K562 (cell line): ENCODE results near the gene SPEM1. TPM values are rescaled to one million over a fixed set of nuclear protein-coding genes. Genes with fewer than 3 reads are reported as not detected.

Source experiments
- ATAC-seq: fragments of 200-7000 bp; cut with Tn5 transposase; 3 replicates; pipeline ENCODE4 v1.9.1; 2020; ENCODE audit warnings: moderate library complexity
- BruUV-seq: library from RNA; stranded (reverse); fragments of 400-500 nt; replicated peaks from 2 replicates; lab custom pipeline; 2021; lab: Mats Ljungman, UMichigan
- CTCF ChIA-PET: fragments of 300-600 bp; formaldehyde crosslinking; extraction: SDS; loops from one replicate; lab custom pipeline; 2021; ENCODE audit warnings: low intra/inter-chr PET ratio; lab: Yijun Ruan, JAX
- POLR2A ChIA-PET: fragments of 300-600, 350-650 bp; sonication (Branson Sonifier 250); formaldehyde crosslinking; extraction: SDS; loops from one replicate; lab custom pipeline; 2021; ENCODE audit warnings: antibody characterized with exemption, inconsistent platforms; lab: Yijun Ruan, JAX
- DNase-seq, 4 experiments: peaks; one replicate each; pipeline versions ENCODE4 v3.0.0 to v3.0.0-alpha.2; 2011 to 2018; ENCODE audit warnings: low spot score in 3 of 4, mixed read lengths in 3 of 4; ENCODE audit errors: extremely low read depth in 1 of 4
- FAIRE-seq: peaks from 2 replicates; lab custom pipeline; 2011; peaks lifted over from hg19 to GRCh38; lab: Jason Lieb, UNC
- H2AFZ ChIP-seq: 2 replicates; pipeline ENCODE4 v1.6.0; 2011; ENCODE audit warnings: low read depth, low read length, control low read depth, inconsistent platforms
- H3K27ac ChIP-seq: fragments of 200-600 bp; 3 replicates; pipeline ENCODE4 v1.8.0; 2011; ENCODE audit warnings: low read depth, mild to moderate bottlenecking, control low read depth, inconsistent platforms, low read length, moderate library complexity, mixed read lengths; ENCODE audit errors: extremely low read depth
- H3K27me3 ChIP-seq, 2 experiments: fragments of 300-600 bp in 1 of 2; 2 replicates in 1 of 2; 3 replicates in 1 of 2; pipeline versions ENCODE4 v1.6.0 to v1.8.0; 2011; ENCODE audit warnings: inconsistent platforms in 2 of 2, low read length in 2 of 2, mild to moderate bottlenecking in 1 of 2, mixed read lengths in 1 of 2, moderate library complexity in 1 of 2; ENCODE audit not compliant: control insufficient read depth in 2 of 2, insufficient read depth in 2 of 2
- H3K36me3 ChIP-seq: fragments of 300-600 bp; 3 replicates; pipeline ENCODE4 v1.8.0; 2011; ENCODE audit warnings: mild to moderate bottlenecking, low read length, inconsistent platforms; ENCODE audit not compliant: control insufficient read depth, insufficient read depth
- H3K4me1 ChIP-seq, 2 experiments: fragments of 200-600 bp in 1 of 2; replicated peaks in 1 of 2; 2 replicates in 1 of 2; 3 replicates in 1 of 2; pipeline versions ENCODE4 v1.5.1 to v1.8.0; 2011; ENCODE audit warnings: inconsistent platforms in 2 of 2, low read length in 2 of 2, mild to moderate bottlenecking in 1 of 2, mixed read lengths in 1 of 2, moderate library complexity in 1 of 2; ENCODE audit not compliant: control insufficient read depth in 2 of 2, insufficient read depth in 2 of 2
- H3K4me2 ChIP-seq: 2 replicates; pipeline ENCODE4 v1.6.1; 2011; ENCODE audit warnings: low read length, control low read depth, inconsistent platforms, mixed read lengths; ENCODE audit not compliant: insufficient read depth
- H3K4me3 ChIP-seq: fragments of 200-600 bp; sonication (generic), shearing (Covaris generic); 2 replicates; pipeline ENCODE4 v1.5.1; 2016; ENCODE audit warnings: control low read depth, inconsistent platforms
- H3K79me2 ChIP-seq: fragments of 200-600 bp; 3 replicates; pipeline ENCODE4 v1.8.0; 2011; ENCODE audit warnings: low read length, inconsistent platforms; ENCODE audit not compliant: control insufficient read depth, insufficient read depth
- H3K9ac ChIP-seq, 2 experiments: 2 replicates each; pipeline versions ENCODE4 v1.6.0 to v1.6.1; 2011; ENCODE audit warnings: low read depth in 2 of 2, low read length in 2 of 2, control low read depth in 1 of 2, inconsistent platforms in 1 of 2, mild to moderate bottlenecking in 1 of 2, mixed read lengths in 1 of 2; ENCODE audit not compliant: insufficient read depth in 1 of 2
- H3K9me1 ChIP-seq: one replicate; pipeline ENCODE4 v1.6.0; 2011; ENCODE audit warnings: inconsistent platforms, mild to moderate bottlenecking, low read length, moderate library complexity; ENCODE audit not compliant: control insufficient read depth, insufficient read depth
- H3K9me3 ChIP-seq: replicated peaks from 2 replicates; pipeline ENCODE4 v1.5.1; 2011; ENCODE audit warnings: low read depth, low read length, inconsistent platforms; ENCODE audit not compliant: control insufficient read depth, insufficient read depth
- H4K20me1 ChIP-seq: replicated peaks from 2 replicates; pipeline ENCODE4 v1.6.1; 2011; ENCODE audit warnings: low read length, inconsistent platforms, mixed read lengths; ENCODE audit not compliant: control insufficient read depth, insufficient read depth
- CBX2 ChIP-seq: fragments of 200-600 bp; sonication (generic); IDR thresholded peaks from one replicate; pipeline ENCODE4 v1.6.1; 2012; ENCODE audit warnings: mild to moderate bottlenecking, low read length, inconsistent platforms; ENCODE audit not compliant: insufficient read depth, poor library complexity, severe bottlenecking
- COPS2 ChIP-seq: fragments of 450-650 bp; conservative IDR thresholded peaks from 2 replicates; pipeline ENCODE4 v1.6.1; 2016; ENCODE audit warnings: mild to moderate bottlenecking, moderate library complexity
- FOXP1 ChIP-seq: sonication (generic); formaldehyde crosslinking; IDR thresholded peaks from 2 replicates; pipeline ENCODE4 v1.8.0; 2022; ENCODE audit warnings: mild to moderate bottlenecking, missing genetic modification reagents
- LEF1 ChIP-seq: fragments of 450-650 bp; IDR thresholded peaks from 2 replicates; pipeline ENCODE4 v1.6.1; 2016; ENCODE audit warnings: mild to moderate bottlenecking
- MAFG ChIP-seq: fragments of 450-650 bp; conservative IDR thresholded peaks from 2 replicates; pipeline ENCODE4 v1.6.1; 2016; ENCODE audit warnings: missing genetic modification characterization, missing compliant biosample characterization
- NR2C2 ChIP-seq, 2 experiments: fragments of 200-800 bp in 1 of 2; sonication (Bioruptor generic) in 1 of 2; sonication (generic) in 1 of 2; formaldehyde crosslinking in 1 of 2; IDR thresholded peaks; 2 replicates each; pipeline versions ENCODE4 v1.6.1 to v1.8.0; 2016 to 2022; ENCODE audit warnings: mild to moderate bottlenecking in 1 of 2, missing compliant biosample characterization in 1 of 2, missing genetic modification characterization in 1 of 2, missing genetic modification reagents in 1 of 2
- PHB2 ChIP-seq: fragments of 450-650 bp; IDR thresholded peaks from 2 replicates; pipeline ENCODE4 v1.6.1; 2017; ENCODE audit warnings: low read depth
- PHF8 ChIP-seq: fragments of 200-600 bp; sonication (generic); IDR thresholded peaks from 2 replicates; pipeline ENCODE4 v1.6.1; 2012; ENCODE audit warnings: mixed run types, mild to moderate bottlenecking, inconsistent platforms, low read length, moderate library complexity, borderline replicate concordance
- SMARCB1 ChIP-seq: IDR thresholded peaks from 2 replicates; pipeline ENCODE4 v1.6.1; 2011; ENCODE audit warnings: improper control_type of control experiment, low read depth; ENCODE audit not compliant: insufficient read length
- ZSCAN29 ChIP-seq: fragments of 450-650 bp; IDR thresholded peaks from 2 replicates; pipeline ENCODE4 v1.6.1; 2017
- WGBS: fragments of 100-300 bp; shearing (Covaris generic); methylation state at CpG from one replicate; pipeline ENCODE4 v1.1.6; 2016; ENCODE audit warnings: low coverage, mixed read lengths; ENCODE audit not compliant: insufficient coverage; ENCODE audit errors: missing lambda C conversion rate; 5-methylcytosine and 5-hydroxymethylcytosine counted together
- in situ Hi-C: fragments of 300-500 bp; cut with MboI; formaldehyde crosslinking; loops from 4 replicates; pipeline ENCODE4 v1.15.0; 2018; ENCODE audit warnings: inconsistent platforms, mixed read lengths
- intact Hi-C: fragments of 100-400 bp; cut with micrococcal nuclease; formaldehyde crosslinking; loops from 2 replicates; pipeline ENCODE4 v1.14.2; 2022
- polyA plus RNA-seq, 8 experiments: library from polyadenylated mRNA; depleted of rRNA in 4 of 8; stranded (reverse) in 5 of 8; unstranded in 3 of 8; fragments of >200 nt; fragmentation: Nextera tagmentation in 2 of 8; fragmentation: Illumina TruSeq in 1 of 8; extraction: Ambion mirVana in 2 of 8; extraction: Trizol in 1 of 8; gene quantifications; 2 replicates each; pipeline versions ENCODE4 v1.2.1 to v1.2.3, GENCODE V29; 2011 to 2014; ENCODE audit warnings: inconsistent platforms in 1 of 8, missing spikeins in 1 of 8
- total RNA-seq, 7 experiments: library from RNA; depleted of rRNA in 6 of 7; stranded (reverse); fragments of >200 nt in 6 of 7; fragmentation: Illumina TruSeq in 2 of 7; extraction: Trizol in 2 of 7; gene quantifications; 2 replicates each; pipeline versions ENCODE4 v1.2.1 to v1.2.3, GENCODE V29; 2011 to 2021; ENCODE audit warnings: low replicate concordance in 1 of 7
- TF ChIP-seq, protein P1 (sequence below): fragments of 450-650 bp; formaldehyde crosslinking; IDR thresholded peaks from 2 replicates; pipeline ENCODE4 v1.4.0; 2020; ENCODE audit warnings: mild to moderate bottlenecking, moderate library complexity
- TF ChIP-seq, protein P2 (sequence below): fragments of 450-650 bp; formaldehyde crosslinking; IDR thresholded peaks from 2 replicates; pipeline ENCODE4 v1.4.0; 2020; ENCODE audit warnings: mild to moderate bottlenecking, mixed read lengths

SPEM1 gene
- total and polyA plus RNA-seq, 9 of the 15 experiments (the other 6 are each of a cell fraction or from before 2014, with no cell fraction given), result not detected

DNA sequence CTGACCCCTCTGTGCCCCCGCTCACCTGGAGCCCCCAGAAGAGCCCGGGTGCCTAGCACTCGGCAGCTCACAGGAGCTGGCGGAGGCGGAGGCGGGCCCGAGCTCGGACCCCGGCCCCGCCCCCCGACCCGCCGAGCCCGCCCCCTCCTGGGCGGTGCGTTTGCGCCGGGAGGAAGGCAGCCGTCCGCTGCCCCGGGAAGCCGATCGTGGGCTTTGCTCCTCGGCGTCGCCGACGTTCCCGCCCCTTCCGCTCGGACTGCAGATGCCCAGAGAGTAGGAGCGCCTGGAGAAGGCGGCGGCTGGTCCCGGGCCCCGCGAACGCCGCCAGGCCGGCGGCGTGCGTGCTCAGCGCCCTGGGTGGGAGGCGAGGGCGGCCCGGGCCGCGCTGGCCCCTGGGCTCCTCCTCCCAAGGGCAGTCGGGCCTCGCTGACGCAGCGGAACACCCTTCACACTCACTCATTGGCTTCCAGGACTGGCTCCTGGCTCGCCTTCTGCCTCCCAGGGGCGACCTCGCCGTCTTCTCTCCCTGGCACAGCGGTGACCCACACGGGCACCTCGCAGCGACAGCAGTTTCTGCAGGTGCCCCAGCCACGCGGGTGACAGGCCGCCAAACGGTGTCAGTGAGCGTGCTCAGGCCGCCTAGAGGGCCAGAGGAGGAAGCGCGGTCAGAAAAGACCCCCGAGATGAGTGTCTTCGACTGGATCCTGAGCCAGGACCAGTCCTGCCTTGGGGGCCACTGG is 25.5 kb upstream of the SPEM1 start, which contains the start of gene PLSCR3 (continued):
- TF ChIP-seq, protein P1, sequence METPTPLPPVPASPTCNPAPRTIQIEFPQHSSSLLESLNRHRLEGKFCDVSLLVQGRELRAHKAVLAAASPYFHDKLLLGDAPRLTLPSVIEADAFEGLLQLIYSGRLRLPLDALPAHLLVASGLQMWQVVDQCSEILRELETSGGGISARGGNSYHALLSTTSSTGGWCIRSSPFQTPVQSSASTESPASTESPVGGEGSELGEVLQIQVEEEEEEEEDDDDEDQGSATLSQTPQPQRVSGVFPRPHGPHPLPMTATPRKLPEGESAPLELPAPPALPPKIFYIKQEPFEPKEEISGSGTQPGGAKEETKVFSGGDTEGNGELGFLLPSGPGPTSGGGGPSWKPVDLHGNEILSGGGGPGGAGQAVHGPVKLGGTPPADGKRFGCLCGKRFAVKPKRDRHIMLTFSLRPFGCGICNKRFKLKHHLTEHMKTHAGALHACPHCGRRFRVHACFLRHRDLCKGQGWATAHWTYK (CRISPR knock-in tag), result no peak
- TF ChIP-seq NR2C2 (CRISPR knock-in tag; IDR thresholded peaks at IDR 0.05), result no peak
- peak; percentile 59 for TF ChIP-seq NR2C2 (tag; IDR thresholded peaks at IDR 0.05)
- TF ChIP-seq, all 486 proteins: peak for 67

DNA sequence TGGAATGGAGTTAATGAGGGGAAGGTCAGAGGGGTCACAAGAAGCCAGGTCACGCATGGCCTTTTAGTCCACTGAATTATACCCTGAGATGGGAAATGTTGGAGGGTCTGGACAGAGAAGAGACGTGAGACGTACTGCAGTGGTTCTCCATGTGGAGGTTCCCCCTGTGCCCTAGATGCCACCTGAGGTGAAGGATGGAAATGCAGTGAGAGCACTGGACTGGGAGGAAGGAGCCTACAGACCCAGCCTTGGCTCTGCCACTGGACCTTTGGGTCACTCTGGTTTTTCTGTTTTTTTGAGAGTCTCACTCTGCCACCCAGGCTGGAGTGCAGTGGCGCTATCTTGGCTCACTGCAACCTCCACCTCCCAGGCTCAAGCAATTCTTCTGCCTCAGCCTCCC is 24.0 kb upstream of the SPEM1 start:
- Histone ChIP-seq H3K79me2 (no peaks in the 10 kb centered on the region), H3K4me1 (peaks cover 3 to 29% of the 10 kb centered on the region in 2 experiments; a peak in 4 of 5 replicates), H3K36me3 (no peaks in the 10 kb centered on the region; the same call in 2 of the 3 replicates), H4K20me1 (no peaks in the 10 kb centered on the region), H3K4me3 (no peak overlapping the region), H2AFZ (no peak overlapping the region), H3K27ac (no peak overlapping the region), H3K27me3 (no peaks in the 10 kb centered on the region), H3K9me1 (no peaks in the 10 kb centered on the region), H3K9me3 (no peaks in the 10 kb centered on the region), H3K4me2 (no peak overlapping the region), H3K9ac (no peak overlapping the region)
- WGBS, result 90% methylated on average over 2 of the region's 4 CpGs
- no TSS peak for BruUV-seq
- in situ Hi-C loops, result no loop called here
- ATAC-seq (no peak), FAIRE-seq (no peak), DNase-seq (no peak)
- intact Hi-C loops, result no loop called here
- ChIA-PET CTCF (no interaction called here), POLR2A (no interaction called here)
- TF ChIP-seq COPS2 (no peak), PHF8 (no peak), FOXP1 (CRISPR knock-in tag) (no peak), PHB2 (no peak), MAFG (tag) (no peak), LEF1 (no peak), ZSCAN29 (no peak), CBX2 (no peak), SMARCB1 (no peak)
- TF ChIP-seq, protein P2, sequence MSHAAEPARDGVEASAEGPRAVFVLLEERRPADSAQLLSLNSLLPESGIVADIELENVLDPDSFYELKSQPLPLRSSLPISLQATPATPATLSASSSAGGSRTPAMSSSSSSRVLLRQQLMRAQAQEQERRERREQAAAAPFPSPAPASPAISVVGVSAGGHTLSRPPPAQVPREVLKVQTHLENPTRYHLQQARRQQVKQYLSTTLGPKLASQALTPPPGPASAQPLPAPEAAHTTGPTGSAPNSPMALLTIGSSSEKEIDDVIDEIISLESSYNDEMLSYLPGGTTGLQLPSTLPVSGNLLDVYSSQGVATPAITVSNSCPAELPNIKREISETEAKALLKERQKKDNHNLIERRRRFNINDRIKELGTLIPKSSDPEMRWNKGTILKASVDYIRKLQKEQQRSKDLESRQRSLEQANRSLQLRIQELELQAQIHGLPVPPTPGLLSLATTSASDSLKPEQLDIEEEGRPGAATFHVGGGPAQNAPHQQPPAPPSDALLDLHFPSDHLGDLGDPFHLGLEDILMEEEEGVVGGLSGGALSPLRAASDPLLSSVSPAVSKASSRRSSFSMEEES (CRISPR knock-in tag), result no peak
